ENCODE results near the gene EPB41.
"Not testable (repeated sequence)": the region's sequence is repeated elsewhere in the genome, so short reads cannot be mapped to it uniquely, and the experiment has no call there.

The EPB41 gene

DNA sequence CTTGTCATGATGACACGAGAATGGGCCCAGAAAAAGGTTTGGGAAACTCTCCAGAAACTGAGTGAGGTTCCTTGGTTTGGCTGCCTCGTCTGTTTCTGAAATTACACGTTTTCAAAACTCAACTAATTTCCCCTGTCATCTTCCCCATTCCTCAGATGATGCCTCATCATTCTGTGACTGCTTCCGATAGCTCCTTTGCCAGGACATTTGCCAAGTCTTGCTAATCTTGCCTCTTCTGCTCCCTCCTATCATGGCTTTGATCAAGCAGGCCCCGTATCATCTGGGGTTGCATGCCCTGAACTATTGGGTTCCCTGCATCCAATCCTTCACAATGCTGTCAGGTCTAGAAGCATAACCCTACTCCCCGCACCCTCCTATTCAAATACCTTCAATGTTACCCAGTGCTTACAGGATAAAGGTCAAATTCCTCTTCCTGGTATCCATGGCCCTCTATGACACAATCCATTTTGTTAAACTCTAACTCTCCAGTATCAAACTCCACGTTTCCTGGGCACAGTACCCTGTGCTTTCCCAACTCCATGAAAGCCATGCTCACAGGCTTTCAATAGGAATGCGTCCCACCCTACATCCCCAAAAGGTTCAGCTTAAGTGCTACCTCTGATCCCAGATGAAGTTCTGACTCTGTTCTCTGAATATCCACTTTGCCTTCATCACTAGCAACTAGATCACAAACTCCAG lies 231.5 kb downstream of the EPB41 start:
- DNase-seq = no peak

- DNase-seq = no peak
Measured at GRCh38 chr1:29148656-29149491, 234.5 kb downstream of the EPB41 start.

DNA sequence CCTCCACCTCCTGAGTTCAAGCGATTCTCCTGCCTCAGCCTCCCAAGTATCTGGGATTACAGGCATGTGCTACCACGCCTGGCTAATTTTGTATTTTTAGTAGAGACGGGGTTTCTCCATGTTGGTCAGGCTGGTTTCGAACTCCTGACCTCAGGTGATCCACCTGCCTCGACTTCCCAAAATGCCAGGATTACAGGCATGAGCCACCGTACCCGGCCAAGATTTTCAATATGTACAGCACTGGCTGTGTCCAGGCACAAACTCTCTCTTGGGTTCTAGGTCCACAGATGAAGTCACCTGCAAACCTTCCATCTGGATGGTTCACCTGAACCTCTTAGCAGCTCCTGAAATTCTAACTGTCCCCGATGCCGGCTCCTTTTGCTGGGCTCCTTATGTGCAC lies 236.0 kb downstream of the EPB41 start:
- not testable (repeated sequence) for DNase-seq

GRCh38 chr1:29152046-29152805 lies 237.9 kb downstream of the EPB41 start:
- no peak for DNase-seq

- no peak for DNase-seq
Measured at GRCh38 chr1:29156543-29157268, 242.3 kb downstream of the EPB41 start.

- no peak for DNase-seq
Measured at GRCh38 chr1:29157269-29157601, 242.9 kb downstream of the EPB41 start.

- no peak for DNase-seq
Measured at GRCh38 chr1:29159773-29160172, 245.4 kb downstream of the EPB41 start.

- DNase-seq = no peak
Measured at GRCh38 chr1:29162025-29162424, 247.7 kb downstream of the EPB41 start.

- DNase-seq = no peak
Measured at GRCh38 chr1:29162476-29163138, 248.2 kb downstream of the EPB41 start.

GRCh38 chr1:29164588-29164987 lies 250.2 kb downstream of the EPB41 start:
- DNase-seq = no peak

DNA sequence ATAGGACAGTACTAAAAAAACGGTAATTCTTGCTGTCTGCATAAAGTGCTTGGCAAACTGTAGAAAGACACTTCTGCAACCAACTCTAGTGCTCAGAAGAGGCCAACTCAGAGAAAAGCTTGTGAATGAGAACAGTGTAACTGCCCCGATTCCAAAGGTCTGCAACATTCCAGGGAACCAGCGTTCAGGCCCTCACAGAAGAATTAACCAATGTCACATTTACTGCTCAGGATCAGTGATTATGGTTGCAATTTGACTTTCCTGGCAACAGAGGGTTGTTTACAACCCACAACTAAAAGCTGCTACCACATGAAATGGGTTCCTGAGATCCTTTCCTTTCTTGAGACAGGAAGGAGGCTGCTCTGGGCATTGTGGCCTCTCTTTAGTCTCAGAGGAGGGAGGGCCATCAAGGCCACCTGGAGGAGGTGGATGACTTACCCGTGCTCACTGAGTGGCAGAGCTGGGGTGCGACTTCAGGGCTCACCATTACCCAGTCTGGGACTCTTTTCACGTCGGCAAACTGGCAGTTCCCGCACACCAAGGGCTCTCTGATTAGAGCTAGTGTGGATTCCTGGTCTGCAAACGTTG lies 252.0 kb downstream of the EPB41 start:
- no peak for DNase-seq

GRCh38 chr1:29167904-29168303 lies 253.5 kb downstream of the EPB41 start:
- DNase-seq = no peak

Data from activated CD4-positive, alpha-beta T cell treated with anti-CD3 and anti-CD28 coated beads for 4 hours (primary cell).